ENCODE results near the gene VSNL1.

The VSNL1 gene

GRCh38 chr2:17584689-17585088, 44.2 kb downstream of the VSNL1 start:
- no peak for DNase-seq (ENCODE audit: low read depth)
- H3K4me3 ChIP-seq (ENCODE audit: low read depth, low read length) = no peak overlapping the region
- TF ChIP-seq CTCF (IDR thresholded peaks at IDR 0.05; ENCODE audit: low read depth, low read length) (no peak), POLR2A (IDR thresholded peaks at IDR 0.05; ENCODE audit: extremely low read depth, insufficient read length) (no peak), MYC (IDR thresholded peaks at IDR 0.05; ENCODE audit: low read depth, low read length) (no peak), MAX (IDR thresholded peaks at IDR 0.05; ENCODE audit: low read depth, low read length) (no peak)

GRCh38 chr2:17587469-17587868, 47.0 kb downstream of the VSNL1 start:
- no peak for TF ChIP-seq POLR2A (IDR thresholded peaks at IDR 0.05; ENCODE audit: extremely low read depth, insufficient read length)
- no peak for TF ChIP-seq MYC (IDR thresholded peaks at IDR 0.05; ENCODE audit: low read depth, low read length)
- no peak for TF ChIP-seq CTCF (IDR thresholded peaks at IDR 0.05; ENCODE audit: low read depth, low read length)
- TF ChIP-seq MAX (IDR thresholded peaks at IDR 0.05; ENCODE audit: low read depth, low read length) = no peak
- no peak overlapping the region for H3K4me3 ChIP-seq (ENCODE audit: low read depth, low read length)
- no peak for DNase-seq (ENCODE audit: low read depth)

GRCh38 chr2:17588031-17588430, 47.5 kb downstream of the VSNL1 start:
- H3K4me3 ChIP-seq (ENCODE audit: low read depth, low read length) = no peak overlapping the region
- TF ChIP-seq POLR2A (IDR thresholded peaks at IDR 0.05; ENCODE audit: extremely low read depth, insufficient read length) (no peak), CTCF (IDR thresholded peaks at IDR 0.05; ENCODE audit: low read depth, low read length) (no peak), MYC (IDR thresholded peaks at IDR 0.05; ENCODE audit: low read depth, low read length) (no peak), MAX (IDR thresholded peaks at IDR 0.05; ENCODE audit: low read depth, low read length) (no peak)
- DNase-seq (ENCODE audit: low read depth) = no peak

- DNase-seq (ENCODE audit: low read depth) = no peak
- TF ChIP-seq POLR2A (IDR thresholded peaks at IDR 0.05; ENCODE audit: extremely low read depth, insufficient read length) (no peak), MYC (IDR thresholded peaks at IDR 0.05; ENCODE audit: low read depth, low read length) (no peak), CTCF (IDR thresholded peaks at IDR 0.05; ENCODE audit: low read depth, low read length) (no peak), MAX (IDR thresholded peaks at IDR 0.05; ENCODE audit: low read depth, low read length) (no peak)
- no peak overlapping the region for H3K4me3 ChIP-seq (ENCODE audit: low read depth, low read length)
These were observed 49.0 kb downstream of the VSNL1 start for GRCh38 chr2:17589406-17590035.

- no peak for DNase-seq (ENCODE audit: low read depth)
- no peak overlapping the region for H3K4me3 ChIP-seq (ENCODE audit: low read depth, low read length)
- TF ChIP-seq MAX (IDR thresholded peaks at IDR 0.05; ENCODE audit: low read depth, low read length) (no peak), MYC (IDR thresholded peaks at IDR 0.05; ENCODE audit: low read depth, low read length) (no peak), CTCF (IDR thresholded peaks at IDR 0.05; ENCODE audit: low read depth, low read length) (no peak)
These were observed 49.9 kb downstream of the VSNL1 start for GRCh38 chr2:17590342-17590911.

Measured in NB4 (cell line).